ENCODE results near the gene PRXL2C. TPM values are rescaled to one million over a fixed set of nuclear protein-coding genes. Genes with fewer than 3 reads are reported as not detected.

Gene PRXL2C
- polyA plus RNA-seq, 2 of the 4 experiments (the other 2 are of a cell fraction) = 7.9 to 11.4 TPM

Other genes with a start within 250 kb of the PRXL2C start
- gene ZNF367, start 236.9 kb downstream of the PRXL2C start, polyA plus RNA-seq (2011; rRNA removed) = 3.8 and 4.8 TPM in 2 replicates
- 8.2 to 8.3 TPM (median 8.3 TPM) in 3 replicates for gene ZNF367, start 236.9 kb downstream of the PRXL2C start, polyA plus RNA-seq (2017; fragmentation: RNase III; extraction: RNeasy Plus Mini Kit Qiagen cat#74134 plus additional on column Dnase treatment)
- gene HABP4, start 205.1 kb downstream of the PRXL2C start, polyA plus RNA-seq (2011; rRNA removed) = 7.3 and 12.4 TPM in 2 replicates
- gene HABP4, start 205.1 kb downstream of the PRXL2C start, polyA plus RNA-seq (2017; fragmentation: RNase III; extraction: RNeasy Plus Mini Kit Qiagen cat#74134 plus additional on column Dnase treatment) = 11.9 to 12.8 TPM (median 12.0 TPM) in 3 replicates
- 17.3 and 19.6 TPM in 2 replicates for gene CDC14B, start 35.5 kb downstream of the PRXL2C start, polyA plus RNA-seq (2011; rRNA removed)
- 9.6 to 10.2 TPM (median 9.9 TPM) in 3 replicates for gene CDC14B, start 35.5 kb downstream of the PRXL2C start, polyA plus RNA-seq (2017; fragmentation: RNase III; extraction: RNeasy Plus Mini Kit Qiagen cat#74134 plus additional on column Dnase treatment)
- 8.1 and 10.4 TPM in 2 replicates for gene ZNF510, start 122.8 kb upstream of the PRXL2C start, polyA plus RNA-seq (2011; rRNA removed)
- 5.3 to 5.6 TPM (median 5.4 TPM) in 3 replicates for gene ZNF510, start 122.8 kb upstream of the PRXL2C start, polyA plus RNA-seq (2017; fragmentation: RNase III; extraction: RNeasy Plus Mini Kit Qiagen cat#74134 plus additional on column Dnase treatment)
- 2.1 and 2.7 TPM in 2 replicates for gene ZNF782, start 199.2 kb upstream of the PRXL2C start, polyA plus RNA-seq (2011; rRNA removed)
- 1.9 to 2.2 TPM (median 2.1 TPM) in 3 replicates for gene ZNF782, start 199.2 kb upstream of the PRXL2C start, polyA plus RNA-seq (2017; fragmentation: RNase III; extraction: RNeasy Plus Mini Kit Qiagen cat#74134 plus additional on column Dnase treatment)